DND-41 (cell line): ENCODE data around the gene GARS1.

Source experiments
- ATAC-seq: fragments of 200-7000 bp; cut with Tn5 transposase; 3 replicates; pipeline ENCODE4 v1.9.1; 2021; ENCODE audit warnings: low read depth; ENCODE audit not compliant: insufficient read depth
- DNase-seq: peaks from one replicate; pipeline ENCODE4 v3.0.0-alpha.2; 2020
- H2AFZ ChIP-seq: 2 replicates; pipeline ENCODE4 v1.6.0; 2012; ENCODE audit warnings: low read depth, low read length
- H3K27ac ChIP-seq: 2 replicates; pipeline ENCODE4 v1.5.1; 2012; ENCODE audit warnings: low read length, inconsistent platforms
- H3K27me3 ChIP-seq: fragments of 200-600 bp; sonication (generic); 2 replicates; pipeline ENCODE4 v1.6.0; 2012; ENCODE audit warnings: low read length, mild to moderate bottlenecking, inconsistent platforms; ENCODE audit not compliant: insufficient read depth, poor library complexity
- H3K36me3 ChIP-seq: 2 replicates; pipeline ENCODE4 v1.5.1; 2012; ENCODE audit warnings: low read length, inconsistent platforms; ENCODE audit not compliant: insufficient read depth
- H3K4me1 ChIP-seq: 2 replicates; pipeline ENCODE4 v1.5.1; 2012; ENCODE audit warnings: mild to moderate bottlenecking, low read length; ENCODE audit not compliant: insufficient read depth
- H3K4me2 ChIP-seq: 2 replicates; pipeline ENCODE4 v1.6.0; 2012; ENCODE audit warnings: mild to moderate bottlenecking, moderate library complexity, low read length, inconsistent platforms; ENCODE audit not compliant: insufficient read depth
- H3K4me3 ChIP-seq, 2 experiments: fragments of 200-600 bp in 1 of 2; shearing (Covaris generic) in 1 of 2; 2 replicates each; pipeline ENCODE4 v1.5.1; 2012 to 2016; ENCODE audit warnings: inconsistent platforms in 2 of 2, low read length in 2 of 2, mild to moderate bottlenecking in 2 of 2, low read depth in 1 of 2, moderate library complexity in 1 of 2
- H3K79me2 ChIP-seq: 2 replicates; pipeline ENCODE4 v1.6.0; 2012; ENCODE audit warnings: low read length, inconsistent platforms; ENCODE audit not compliant: insufficient read depth
- H3K9ac ChIP-seq: 2 replicates; pipeline ENCODE4 v1.6.0; 2012; ENCODE audit warnings: low read depth, mild to moderate bottlenecking, inconsistent platforms, low read length, moderate library complexity
- H3K9me3 ChIP-seq: 2 replicates; pipeline ENCODE4 v1.5.1; 2012; ENCODE audit warnings: low read length, moderate library complexity, mild to moderate bottlenecking, inconsistent platforms; ENCODE audit not compliant: insufficient read depth, severe bottlenecking
- H4K20me1 ChIP-seq: 2 replicates; pipeline ENCODE4 v1.6.0; 2012; ENCODE audit warnings: low read length; ENCODE audit not compliant: insufficient read depth
- CTCF ChIP-seq: IDR thresholded peaks from 2 replicates; pipeline ENCODE4 v1.5.1; 2012; ENCODE audit warnings: borderline replicate concordance, low read length, moderate library complexity, mild to moderate bottlenecking; ENCODE audit not compliant: poor library complexity, severe bottlenecking; ENCODE audit errors: extremely low read depth
- EZH2 ChIP-seq: IDR thresholded peaks from 3 replicates; pipeline ENCODE4 v1.6.1; 2012; ENCODE audit warnings: borderline replicate concordance, low read depth, mild to moderate bottlenecking, moderate library complexity, low read length, inconsistent platforms; ENCODE audit not compliant: severe bottlenecking

Gene GARS1

GRCh38 chr7:30618961-30619360 lies 24.3 kb downstream of the GARS1 start:
- Histone ChIP-seq H3K79me2 (peaks cover 55% of the 10 kb centered on the region), H4K20me1 (peaks cover 32% of the 10 kb centered on the region), H3K4me3 (no peak overlapping the region)

GRCh38 chr7:30625283-30625682 lies 30.6 kb downstream of the GARS1 start:
- Histone ChIP-seq H3K9me3 (no peaks in the 10 kb centered on the region), H3K9ac (no peak overlapping the region), H3K36me3 (peaks cover 97% of the 10 kb centered on the region), H3K27ac (no peak overlapping the region), H4K20me1 (peaks cover 20% of the 10 kb centered on the region; the same call in 1 of the 2 replicates), H2AFZ (no peak overlapping the region), H3K27me3 (no peaks in the 10 kb centered on the region), H3K4me1 (no peaks in the 10 kb centered on the region), H3K4me3 (no peak overlapping the region), H3K4me2 (no peak overlapping the region), H3K79me2 (peaks cover 14% of the 10 kb centered on the region)
- ATAC-seq (no peak), DNase-seq (no peak)
- TF ChIP-seq EZH2 (no peak), CTCF (peak; percentile 14)

More at GRCh38 chr7:30618961-30619360, 24.3 kb downstream of the GARS1 start:
- Histone ChIP-seq H3K27me3 (no peaks in the 10 kb centered on the region), H3K4me2 (no peak overlapping the region), H3K27ac (no peak overlapping the region), H2AFZ (no peak overlapping the region), H3K4me1 (no peaks in the 10 kb centered on the region), H3K36me3 (peaks cover 97% of the 10 kb centered on the region), H3K9me3 (no peaks in the 10 kb centered on the region), H3K9ac (no peak overlapping the region)
- ATAC-seq: no peak
- TF ChIP-seq EZH2: no peak
- no peak for TF ChIP-seq CTCF
- DNase-seq: no peak

GRCh38 chr7:30627026-30627425 lies 32.3 kb downstream of the GARS1 start:
- DNase-seq: no peak
- Histone ChIP-seq H3K9ac (no peak overlapping the region), H2AFZ (no peak overlapping the region), H3K27me3 (no peaks in the 10 kb centered on the region), H3K27ac (no peak overlapping the region), H3K4me2 (no peak overlapping the region), H3K36me3 (peaks cover 97% of the 10 kb centered on the region), H3K4me1 (no peaks in the 10 kb centered on the region), H4K20me1 (peaks cover 14% of the 10 kb centered on the region; the same call in 1 of the 2 replicates), H3K4me3 (no peak overlapping the region), H3K9me3 (no peaks in the 10 kb centered on the region), H3K79me2 (peaks cover 17% of the 10 kb centered on the region)
- TF ChIP-seq EZH2 (no peak), CTCF (no peak)
- peak; percentile 24; the same call in 1 of the 3 replicates for ATAC-seq

GRCh38 chr7:30630986-30631385 lies 36.3 kb downstream of the GARS1 start:
- H3K79me2 ChIP-seq: peaks cover 13% of the 10 kb centered on the region
- H3K4me2 ChIP-seq: no peak overlapping the region
- H3K4me1 ChIP-seq: no peaks in the 10 kb centered on the region
- no peak for TF ChIP-seq CTCF
- no peak for TF ChIP-seq EZH2
- ATAC-seq (no peak), DNase-seq (no peak)
- no peak overlapping the region for H3K9ac ChIP-seq
- H3K27me3 ChIP-seq: no peaks in the 10 kb centered on the region
- H3K9me3 ChIP-seq: no peaks in the 10 kb centered on the region
- H3K36me3 ChIP-seq: peaks cover 100% of the 10 kb centered on the region
- peaks cover 8% of the 10 kb centered on the region; the same call in 1 of the 2 replicates for H4K20me1 ChIP-seq
- H3K4me3 ChIP-seq: no peak overlapping the region
- no peak overlapping the region for H3K27ac ChIP-seq
- no peak overlapping the region for H2AFZ ChIP-seq
